GM23248 (cell line): Measurements from ENCODE around the gene FAM13C. TPM values are rescaled to one million over a fixed set of nuclear protein-coding genes. Genes with fewer than 3 reads are reported as not detected.
"Not testable (repeated sequence)": the region's sequence is repeated elsewhere in the genome, so short reads cannot be mapped to it uniquely, and the experiment has no call there.

Source experiments
- DNase-seq: peaks from one replicate; pipeline ENCODE4 v3.0.0-alpha.2; 2015
- H2AFZ ChIP-seq: fragments of 200-600 bp; sonication (generic); 2 replicates; pipeline ENCODE4 v1.6.1; 2016; ENCODE audit warnings: antibody characterized with exemption
- H3F3A ChIP-seq: fragments of 200-600 bp; sonication (generic); 2 replicates; pipeline ENCODE4 v1.6.1; 2016; ENCODE audit warnings: mild to moderate bottlenecking, antibody characterized with exemption, mixed run types; ENCODE audit not compliant: insufficient read depth
- H3K27ac ChIP-seq: fragments of 200-600 bp; sonication (generic); 2 replicates; pipeline ENCODE4 v1.5.1; 2016; ENCODE audit warnings: mild to moderate bottlenecking
- H3K27me3 ChIP-seq: fragments of 200-600 bp; sonication (generic); replicated peaks from 2 replicates; pipeline ENCODE4 v1.6.1; 2016; ENCODE audit warnings: mild to moderate bottlenecking; ENCODE audit not compliant: insufficient read depth
- H3K36me3 ChIP-seq: fragments of 200-600 bp; sonication (generic); 2 replicates; pipeline ENCODE4 v1.6.1; 2016; ENCODE audit warnings: low read depth, mild to moderate bottlenecking
- H3K4me1 ChIP-seq: fragments of 200-600 bp; sonication (generic); 2 replicates; pipeline ENCODE4 v1.6.1; 2016; ENCODE audit warnings: mild to moderate bottlenecking; ENCODE audit not compliant: insufficient read depth
- H3K4me2 ChIP-seq: fragments of 200-600 bp; sonication (generic); one replicate; pipeline ENCODE4 v1.6.1; 2016; ENCODE audit warnings: mild to moderate bottlenecking; ENCODE audit not compliant: unreplicated experiment
- H3K4me3 ChIP-seq: fragments of 200-600 bp; sonication (generic); 2 replicates; pipeline ENCODE4 v1.5.1; 2016; ENCODE audit warnings: mild to moderate bottlenecking
- H3K79me2 ChIP-seq: fragments of 200-600 bp; sonication (generic); 2 replicates; pipeline ENCODE4 v1.6.1; 2016; ENCODE audit warnings: mild to moderate bottlenecking; ENCODE audit not compliant: insufficient read depth
- H3K9ac ChIP-seq: fragments of 200-600 bp; sonication (generic); 2 replicates; pipeline ENCODE4 v1.6.1; 2016; ENCODE audit warnings: mild to moderate bottlenecking
- H3K9me2 ChIP-seq: fragments of 200-600 bp; sonication (generic); 2 replicates; pipeline ENCODE4 v1.6.1; 2016; ENCODE audit warnings: mixed run types, mild to moderate bottlenecking, moderate library complexity; ENCODE audit not compliant: insufficient read depth
- H3K9me3 ChIP-seq: fragments of 200-600 bp; sonication (generic); one replicate; pipeline ENCODE4 v1.6.1; 2017; ENCODE audit warnings: low read depth
- H4K20me1 ChIP-seq: fragments of 200-600 bp; sonication (generic); 2 replicates; pipeline ENCODE4 v1.6.0; 2016; ENCODE audit not compliant: insufficient read depth
- EZH2 ChIP-seq: fragments of 200-600 bp; sonication (generic); IDR thresholded peaks from 2 replicates; pipeline ENCODE4 v1.6.1; 2018; ENCODE audit warnings: antibody characterized with exemption, mild to moderate bottlenecking; ENCODE audit not compliant: insufficient read depth, poor library complexity, severe bottlenecking
- EZH2phosphoT487 ChIP-seq: fragments of 200-600 bp; sonication (generic); IDR thresholded peaks from 2 replicates; pipeline ENCODE4 v1.6.1; 2018; ENCODE audit warnings: antibody characterized with exemption, moderate library complexity, mild to moderate bottlenecking, low read depth; ENCODE audit not compliant: insufficient read depth
- WGBS, 2 experiments: methylation state at CpG; one replicate each; pipeline ENCODE4 v1.1.6; 2015 to 2017; ENCODE audit warnings: low lambda C conversion rate in 2 of 2, low coverage in 1 of 2; ENCODE audit errors: missing lambda C conversion rate in 2 of 2; 5-methylcytosine and 5-hydroxymethylcytosine counted together
- in situ Hi-C: fragments of 300-500 bp; cut with MboI; formaldehyde crosslinking; loops from 2 replicates; pipeline ENCODE4 v1.15.0; 2020
- polyA plus RNA-seq: library from polyadenylated mRNA; unstranded; fragments of >200 nt; fragmentation: Nextera tagmentation; extraction: Ambion mirVana; gene quantifications from 2 replicates; pipeline ENCODE4 v1.2.1, GENCODE V29; 2016
- total RNA-seq: library from RNA; depleted of rRNA; stranded (reverse); fragments of >200 nt; shearing (Covaris generic); gene quantifications from 2 replicates; pipeline ENCODE4 v1.2.3, GENCODE V29; 2014

Gene FAM13C
- total and polyA plus RNA-seq, 2 experiments from 2014 or later, result 0.54 to 0.56 TPM

DNA sequence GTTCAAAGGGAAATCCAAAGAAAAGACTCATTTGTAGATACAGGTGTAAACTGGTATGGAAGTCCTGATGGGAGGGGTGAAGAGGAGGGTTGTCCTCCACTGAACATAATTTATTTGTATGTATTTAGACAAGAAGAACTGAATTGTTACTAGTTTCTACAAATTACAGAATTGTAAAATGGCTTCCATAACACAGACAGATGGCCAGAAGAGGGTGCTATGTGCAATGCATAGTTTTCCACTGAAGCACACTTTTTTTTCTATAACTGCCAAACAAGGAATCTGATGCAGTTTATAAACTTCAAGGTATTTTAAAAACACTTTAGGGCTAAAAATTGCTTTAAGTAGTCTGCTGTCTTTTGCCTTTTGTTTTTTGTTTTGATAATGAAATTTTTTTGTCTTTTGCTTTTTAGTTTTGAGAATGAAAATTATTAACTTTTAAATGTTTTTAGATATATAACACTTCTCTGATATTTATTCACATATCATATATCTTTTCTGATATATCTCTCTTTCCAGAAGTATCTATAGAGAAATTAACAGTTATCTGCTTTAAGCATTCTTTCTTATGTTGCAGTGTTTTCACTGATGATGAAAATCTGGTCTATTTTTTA, 127.4 kb downstream of the FAM13C start:
- Histone ChIP-seq H3K9me3 (no peaks in the 10 kb centered on the region), H4K20me1 (no peaks in the 10 kb centered on the region), H3K27ac (no peak overlapping the region), H2AFZ (peak overlapping the region; percentile 70), H3K36me3 (no peaks in the 10 kb centered on the region), H3F3A (no peaks in the 10 kb centered on the region), H3K9me2 (no peaks in the 10 kb centered on the region), H3K4me1 (no peaks in the 10 kb centered on the region), H3K4me3 (no peak overlapping the region), H3K27me3 (no peaks in the 10 kb centered on the region), H3K9ac (no peak overlapping the region), H3K79me2 (no peaks in the 10 kb centered on the region), H3K4me2 (no peak overlapping the region)
- no peak for TF ChIP-seq EZH2phosphoT487
- no peak for TF ChIP-seq EZH2
- DNase-seq, result peak; percentile 72
- in situ Hi-C loops, result no loop called here

DNA sequence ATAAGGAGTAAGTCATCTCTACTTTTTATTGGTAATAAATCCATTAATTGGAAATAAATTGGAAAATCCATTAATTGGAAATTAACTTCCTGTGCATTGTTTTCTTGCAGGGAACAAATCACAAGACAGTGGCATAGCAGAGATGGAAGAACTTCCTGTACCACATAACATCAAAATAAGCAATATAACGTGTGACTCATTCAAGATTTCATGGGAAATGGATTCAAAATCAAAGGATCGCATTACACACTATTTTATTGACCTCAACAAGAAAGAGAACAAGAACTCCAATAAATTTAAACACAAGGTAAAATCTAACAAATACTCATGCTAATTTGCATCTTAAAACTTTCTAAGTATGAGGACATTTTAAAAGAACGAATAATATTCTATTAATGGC, 128.2 kb downstream of the FAM13C start:
- DNase-seq, result peak; percentile 2
- no peak overlapping the region for H3K27ac ChIP-seq
- no peaks in the 10 kb centered on the region for H3K9me3 ChIP-seq
- in situ Hi-C loops, result no loop called here
- H4K20me1 ChIP-seq, result no peaks in the 10 kb centered on the region
- H3K9ac ChIP-seq, result no peak overlapping the region
- TF ChIP-seq EZH2 (no peak), EZH2phosphoT487 (no peak)
- H3F3A ChIP-seq, result no peaks in the 10 kb centered on the region
- H3K36me3 ChIP-seq, result no peaks in the 10 kb centered on the region
- H2AFZ ChIP-seq, result peak overlapping the region; percentile 70
- 58 to 71% methylated on average over 3 of the region's 3 CpGs for WGBS, 2 experiments
- H3K9me2 ChIP-seq, result no peaks in the 10 kb centered on the region
- H3K4me3 ChIP-seq, result no peak overlapping the region
- no peak overlapping the region for H3K4me2 ChIP-seq
- no peaks in the 10 kb centered on the region for H3K79me2 ChIP-seq
- no peaks in the 10 kb centered on the region for H3K27me3 ChIP-seq
- no peaks in the 10 kb centered on the region for H3K4me1 ChIP-seq

DNA sequence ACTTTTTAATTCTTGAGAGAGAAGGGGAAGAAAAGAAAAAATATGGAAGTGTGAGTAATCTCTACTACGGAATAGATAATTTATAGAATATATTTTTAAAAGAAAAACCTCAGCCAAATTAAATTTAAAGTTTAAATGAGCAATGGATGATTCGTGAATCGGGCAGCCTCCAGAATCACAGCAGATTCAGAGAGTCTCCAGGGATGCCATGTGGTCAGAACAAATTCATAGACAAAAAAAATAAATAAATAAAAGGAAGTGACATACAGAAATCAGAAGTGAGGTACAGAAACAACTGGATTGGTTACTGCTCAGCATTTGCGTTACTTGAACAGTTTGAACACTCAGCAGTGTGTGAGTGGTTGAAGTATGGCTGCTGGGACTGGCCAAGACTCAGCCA, 132.9 kb downstream of the FAM13C start:
- H4K20me1 ChIP-seq, result no peaks in the 10 kb centered on the region
- no peaks in the 10 kb centered on the region for H3K4me1 ChIP-seq
- H3K9me2 ChIP-seq, result no peaks in the 10 kb centered on the region
- H3K9ac ChIP-seq, result no peak overlapping the region
- DNase-seq, result peak; percentile 39
- no peaks in the 10 kb centered on the region for H3K36me3 ChIP-seq
- in situ Hi-C loops, result no loop called here
- no peak overlapping the region for H2AFZ ChIP-seq
- WGBS, 2 experiments, result 76 to 80% methylated on average over 4 of the region's 4 CpGs
- no peaks in the 10 kb centered on the region for H3F3A ChIP-seq
- H3K4me2 ChIP-seq, result no peak overlapping the region
- no peaks in the 10 kb centered on the region for H3K79me2 ChIP-seq
- no peaks in the 10 kb centered on the region for H3K9me3 ChIP-seq
- no peak overlapping the region for H3K4me3 ChIP-seq
- TF ChIP-seq EZH2phosphoT487, result no peak
- no peak for TF ChIP-seq EZH2
- H3K27ac ChIP-seq, result no peak overlapping the region
- H3K27me3 ChIP-seq, result no peaks in the 10 kb centered on the region

DNA sequence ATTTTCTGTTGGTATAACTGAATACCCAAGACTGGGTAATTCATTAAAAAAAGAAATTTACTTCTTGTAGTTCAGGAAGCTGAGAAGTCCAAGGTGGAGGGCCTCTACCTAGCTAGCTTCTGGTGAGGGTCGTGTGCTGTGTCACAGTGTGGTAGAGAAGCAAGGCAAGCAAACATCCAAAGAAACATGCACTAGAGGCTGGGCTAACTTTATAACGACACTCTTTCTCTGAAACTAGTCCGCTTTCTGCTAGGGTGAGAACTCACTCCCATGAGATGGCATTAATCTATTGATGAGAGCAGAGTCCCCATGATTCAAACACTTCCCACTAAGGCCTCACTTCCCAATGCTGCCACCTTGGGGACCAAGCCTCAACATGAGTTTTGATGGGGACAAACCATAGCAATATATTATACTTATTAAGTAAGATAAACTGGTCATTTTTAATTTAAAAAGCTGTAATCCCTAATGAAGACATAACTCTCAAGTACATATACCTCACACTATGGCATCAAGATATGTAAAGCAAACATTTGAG, 135.1 kb downstream of the FAM13C start:
- no peaks in the 10 kb centered on the region for H3K27me3 ChIP-seq
- H3K36me3 ChIP-seq, result no peaks in the 10 kb centered on the region
- no peaks in the 10 kb centered on the region for H3F3A ChIP-seq
- no peaks in the 10 kb centered on the region for H3K9me2 ChIP-seq
- H2AFZ ChIP-seq, result no peak overlapping the region
- H3K4me1 ChIP-seq, result no peaks in the 10 kb centered on the region
- no peak overlapping the region for H3K4me3 ChIP-seq
- no peak for TF ChIP-seq EZH2phosphoT487
- no peak for TF ChIP-seq EZH2
- DNase-seq, result no peak
- H4K20me1 ChIP-seq, result no peaks in the 10 kb centered on the region
- H3K9ac ChIP-seq, result no peak overlapping the region
- H3K4me2 ChIP-seq, result no peak overlapping the region
- no peak overlapping the region for H3K27ac ChIP-seq
- in situ Hi-C loops, result no loop called here
- H3K9me3 ChIP-seq, result no peaks in the 10 kb centered on the region
- H3K79me2 ChIP-seq, result no peaks in the 10 kb centered on the region
- 94 to 95% methylated on average over 3 of the region's 3 CpGs for WGBS, 2 experiments

DNA sequence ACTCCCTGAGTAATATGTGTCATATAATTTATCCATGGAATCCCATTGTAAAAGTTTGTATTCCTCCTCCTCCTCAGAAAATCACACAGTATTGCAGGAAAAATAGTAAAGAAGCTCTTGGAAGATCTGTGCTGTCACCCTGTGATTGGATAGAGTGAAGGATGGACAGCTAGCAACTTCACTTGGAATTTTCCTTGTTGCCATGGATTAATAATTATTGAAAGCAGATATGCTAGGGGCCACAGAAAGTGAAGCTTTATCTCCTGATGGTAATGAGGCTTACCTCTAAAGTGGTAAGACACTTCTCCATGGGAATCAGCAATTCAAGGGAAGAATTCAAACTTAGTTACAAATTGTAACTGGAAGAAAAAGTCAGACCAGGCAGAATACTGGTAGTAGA, 137.1 kb downstream of the FAM13C start:
- Histone ChIP-seq H4K20me1 (no peaks in the 10 kb centered on the region), H3K27me3 (no peaks in the 10 kb centered on the region), H3K4me2 (no peak overlapping the region), H3K9me2 (no peaks in the 10 kb centered on the region), H3K9me3 (no peaks in the 10 kb centered on the region), H3F3A (no peaks in the 10 kb centered on the region), H3K4me1 (no peaks in the 10 kb centered on the region), H3K4me3 (no peak overlapping the region), H3K36me3 (no peaks in the 10 kb centered on the region), H3K9ac (no peak overlapping the region), H3K27ac (no peak overlapping the region), H2AFZ (no peak overlapping the region), H3K79me2 (no peaks in the 10 kb centered on the region)
- no peak for DNase-seq
- TF ChIP-seq EZH2phosphoT487 (no peak), EZH2 (no peak)
- in situ Hi-C loops, result no loop called here

DNA sequence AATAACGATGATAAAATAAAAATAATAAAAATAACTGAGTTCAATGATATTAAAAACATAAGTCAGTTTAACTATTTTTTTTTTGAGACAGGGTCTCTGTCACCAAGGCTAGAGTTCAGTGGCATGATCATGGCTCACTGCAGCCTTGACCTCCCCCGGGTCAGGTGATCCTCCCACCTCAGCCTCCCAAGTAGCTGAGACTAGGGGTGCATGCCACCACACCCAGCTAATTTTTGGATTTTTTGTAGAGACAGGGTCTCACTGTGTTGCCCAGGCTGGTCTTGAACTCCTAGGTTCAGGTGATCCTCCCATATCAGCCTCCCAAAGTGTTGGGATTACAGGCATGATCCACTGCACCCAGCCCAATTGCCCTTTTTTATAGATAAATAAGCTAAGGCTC, 138.8 kb downstream of the FAM13C start:
- in situ Hi-C loops, result loop anchor here (25.0 kb wide), 2 partner anchors 436 to 811 kb away; no protein-coding TSS in a partner anchor
- H3F3A ChIP-seq, H3K36me3 ChIP-seq, H3K79me2 ChIP-seq, DNase-seq, H3K27me3 ChIP-seq, H3K9me2 ChIP-seq, H3K27ac ChIP-seq, H3K4me2 ChIP-seq, H3K9ac ChIP-seq, H4K20me1 ChIP-seq, H2AFZ ChIP-seq, H3K9me3 ChIP-seq, H3K4me3 ChIP-seq, H3K4me1 ChIP-seq: not testable (repeated sequence)
- 92 to 93% methylated on average over 2 of the region's 2 CpGs for WGBS, 2 experiments
